Measurements from ENCODE around the gene UBXN1. TPM values are rescaled to one million over a fixed set of nuclear protein-coding genes. Genes with fewer than 3 reads are reported as not detected.

Gene UBXN1
- total RNA-seq, 4 donors from 2014 or later = 120 to 184 (median 149) TPM

- H3K4me3 ChIP-seq (replicated peaks in 1 of 3) = no peak overlapping the region
- peaks cover 13 to 33% of the 10 kb centered on the region in 2 donors for H3K4me1 ChIP-seq
- peaks cover 12% of the 10 kb centered on the region in 2 donors for H3K36me3 ChIP-seq
- intact Hi-C loops (cut with DNase I) = no loop called here
- no peak overlapping the region for H3K27ac ChIP-seq
- no peak for DNase-seq
- H3K9me3 ChIP-seq = no peaks in the 10 kb centered on the region
- 89 to 98% methylated on average over 2 of the region's 2 CpGs for WGBS, 2 donors
- TF ChIP-seq POLR2A (IDR thresholded peaks at IDR 0.05) = no peak
- TF ChIP-seq CTCF (IDR thresholded peaks at IDR 0.05) = no peak
- no peaks in the 10 kb centered on the region for H3K27me3 ChIP-seq
Measured at GRCh38 chr11:62673196-62673525, 5.7 kb downstream of the UBXN1 start.

GRCh38 chr11:62671608-62672389 lies 7.1 kb downstream of the UBXN1 start, which contains the start of the genes LBHD1 and UQCC3:
Gene LBHD1 (minus strand): TSS chr11:62672267. CDS start chr11:62670031, 2,236 bp downstream.
Gene UQCC3 (plus strand): TSS chr11:62671673. CDS start chr11:62671746, 73 bp downstream.
- peaks cover 2 to 4% of the 10 kb centered on the region in 2 donors for H3K36me3 ChIP-seq
- H3K27me3 ChIP-seq = no peaks in the 10 kb centered on the region
- peak; percentile 76 to 77 for DNase-seq
- H3K9me3 ChIP-seq = no peaks in the 10 kb centered on the region
- peaks cover 12 to 27% of the 10 kb centered on the region in 2 donors for H3K4me1 ChIP-seq
- 0% methylated on average over 24 to 37 of the region's 59 CpGs for WGBS, 2 donors
- H3K27ac ChIP-seq = peak within 1 kb of the TSS; percentile 77 to 92 (median 86)
- TF ChIP-seq CTCF (IDR thresholded peaks at IDR 0.05) = peak in 1 of 6 experiments; percentile 7
- peak in 1 of 2 donors; percentile 74 for TF ChIP-seq POLR2A (IDR thresholded peaks at IDR 0.05)
- H3K4me3 ChIP-seq (replicated peaks in 1 of 3) = peak within 1 kb of the TSS; percentile 45 to 80 (median 67)
- intact Hi-C loops (cut with DNase I) = no loop called here

GRCh38 chr11:62671236-62671607 lies 7.7 kb downstream of the UBXN1 start:
- no peak for TF ChIP-seq POLR2A (IDR thresholded peaks at IDR 0.05)
- no peak for TF ChIP-seq CTCF (IDR thresholded peaks at IDR 0.05)
- Histone ChIP-seq H3K27ac (peak overlapping the region; percentile 77 to 92 (median 86)), H3K4me3 (replicated peaks in 1 of 3) (peak overlapping the region; percentile 45 to 80 (median 67)), H3K9me3 (no peaks in the 10 kb centered on the region), H3K4me1 (peaks cover 18 to 33% of the 10 kb centered on the region in 2 donors), H3K36me3 (no peaks in the 10 kb centered on the region), H3K27me3 (no peaks in the 10 kb centered on the region)
- DNase-seq = no peak
- WGBS, 2 donors = 1% methylated on average over 17 of the region's 17 CpGs
- intact Hi-C loops (cut with DNase I) = no loop called here

- TF ChIP-seq CTCF (IDR thresholded peaks at IDR 0.05) (no peak), POLR2A (IDR thresholded peaks at IDR 0.05) (no peak)
- Histone ChIP-seq H3K36me3 (no peaks in the 10 kb centered on the region), H3K9me3 (no peaks in the 10 kb centered on the region), H3K27me3 (no peaks in the 10 kb centered on the region), H3K4me3 (replicated peaks in 1 of 3) (no peak overlapping the region), H3K27ac (no peak overlapping the region), H3K4me1 (peaks cover 22 to 37% of the 10 kb centered on the region in 2 donors)
- WGBS, 2 donors = 70 to 85% methylated on average over 4 of the region's 4 CpGs
- intact Hi-C loops (cut with DNase I) = no loop called here
- no peak for DNase-seq
Measured at GRCh38 chr11:62669420-62670161, 9.3 kb downstream of the UBXN1 start.

- H3K4me3 ChIP-seq (replicated peaks in 1 of 3) = no peak overlapping the region
- H3K27ac ChIP-seq = no peak overlapping the region
- no peaks in the 10 kb centered on the region for H3K36me3 ChIP-seq
- no peaks in the 10 kb centered on the region for H3K9me3 ChIP-seq
- DNase-seq = no peak
- 84 to 89% methylated on average over 2 of the region's 2 CpGs for WGBS, 2 donors
- TF ChIP-seq POLR2A (IDR thresholded peaks at IDR 0.05) (no peak), CTCF (IDR thresholded peaks at IDR 0.05) (no peak)
- H3K4me1 ChIP-seq = peaks cover 17 to 27% of the 10 kb centered on the region in 2 donors
- no peaks in the 10 kb centered on the region for H3K27me3 ChIP-seq
- intact Hi-C loops (cut with DNase I) = no loop called here
Measured at GRCh38 chr11:62667460-62667859, 11.4 kb downstream of the UBXN1 start.

Measured in thyroid gland (tissue), 4 donors.